UCSD-AML1 (cell line): Measurements from ENCODE around the gene SLC1A4.

Source experiments
- DNase-seq: peaks from one replicate; lab custom pipeline; 2025; ENCODE audit not compliant: unreplicated experiment; lab: John Stamatoyannopoulos, UW

The SLC1A4 gene

GRCh38 chr2:65070172-65070830 lies 81.1 kb downstream of the SLC1A4 start:
- DNase-seq: no peak

- DNase-seq: no peak
Observed at GRCh38 chr2:65070856-65071255, 81.7 kb downstream of the SLC1A4 start.

- no peak for DNase-seq
Observed at GRCh38 chr2:65071499-65072180, 82.4 kb downstream of the SLC1A4 start.

GRCh38 chr2:65072181-65072970 lies 83.2 kb downstream of the SLC1A4 start:
- DNase-seq: no peak
